IPS DF 4.7 (cell line): ENCODE results near the gene SURF6.
"Not testable (repeated sequence)": the region's sequence is repeated elsewhere in the genome, so short reads cannot be mapped to it uniquely, and the experiment has no call there.

Source experiments
- DNase-seq: peaks from one replicate; pipeline ENCODE4 v3.0.0-alpha.2; 2013; ENCODE audit warnings: low spot score; ENCODE audit errors: extremely low read depth

Gene SURF6

GRCh38 chr9:133299996-133300395 lies 36.0 kb downstream of the SURF6 start:
- DNase-seq: not testable (repeated sequence)

- no peak for DNase-seq
Measured at GRCh38 chr9:133294257-133294656, 41.7 kb downstream of the SURF6 start.

- no peak for DNase-seq
Measured at GRCh38 chr9:133290751-133291302, 45.2 kb downstream of the SURF6 start.

- DNase-seq: no peak
Measured at GRCh38 chr9:133286523-133286922, 49.5 kb downstream of the SURF6 start.

GRCh38 chr9:133285252-133285775 lies 50.7 kb downstream of the SURF6 start:
- DNase-seq: no peak

- no peak for DNase-seq
Measured at GRCh38 chr9:133284362-133284761, 51.6 kb downstream of the SURF6 start.

GRCh38 chr9:133283255-133284032 lies 52.5 kb downstream of the SURF6 start:
- not testable (repeated sequence) for DNase-seq

GRCh38 chr9:133282464-133283238 lies 53.3 kb downstream of the SURF6 start:
- DNase-seq: no peak

GRCh38 chr9:133280392-133280791 lies 55.6 kb downstream of the SURF6 start:
- DNase-seq: no peak
